Breast epithelium (tissue), 3 donors: ENCODE measurements around the gene EFL1.

Experiments
- POLR2AphosphoS5 ChIP-seq, 3 donors: sonication (generic); formaldehyde crosslinking; IDR thresholded peaks; one replicate each; pipeline ENCODE4 v1.6.1; 2017; ENCODE audit warnings: antibody characterized with exemption in 3 of 3
- TF ChIP-seq, protein P1 (sequence below), 3 donors: fragments of 450-650 bp; IDR thresholded peaks; one replicate each; pipeline ENCODE4 v1.5.1; 2016 to 2017; ENCODE audit warnings: antibody characterized with exemption in 3 of 3, mild to moderate bottlenecking in 3 of 3, moderate library complexity in 3 of 3

DNA sequence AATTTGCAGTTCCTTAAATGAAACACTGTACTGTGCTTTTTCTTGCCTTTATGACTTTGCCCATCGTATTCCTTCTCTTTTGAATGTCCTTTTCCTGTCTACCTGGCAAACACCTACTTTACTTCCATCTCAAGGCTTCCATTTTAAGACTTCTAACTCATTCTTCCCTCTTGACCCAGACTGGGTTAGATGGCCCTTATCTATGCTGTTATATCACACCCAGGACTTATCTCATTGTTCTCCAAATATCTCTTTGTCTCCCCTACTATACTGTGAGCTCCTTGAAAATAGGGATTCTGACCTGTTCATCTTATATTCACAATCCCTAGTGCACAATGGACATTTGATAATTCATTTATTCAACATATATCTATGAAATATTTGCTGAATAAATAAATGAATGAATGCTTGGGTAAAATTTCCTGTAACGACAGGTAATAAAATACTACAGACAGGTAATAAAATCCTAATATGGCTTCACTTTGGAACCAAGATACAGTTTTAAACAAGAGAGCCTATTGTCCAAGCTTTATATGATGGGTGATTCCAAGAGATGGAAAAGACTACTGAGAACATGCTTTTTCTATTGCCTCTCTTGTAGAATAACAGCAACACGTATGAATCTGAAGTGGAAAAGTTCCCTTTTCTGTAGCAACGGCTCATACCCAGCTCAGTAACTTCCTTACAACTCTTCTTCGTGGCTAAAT lies 22.7 kb downstream of the EFL1 start:
- TF ChIP-seq, protein P1, sequence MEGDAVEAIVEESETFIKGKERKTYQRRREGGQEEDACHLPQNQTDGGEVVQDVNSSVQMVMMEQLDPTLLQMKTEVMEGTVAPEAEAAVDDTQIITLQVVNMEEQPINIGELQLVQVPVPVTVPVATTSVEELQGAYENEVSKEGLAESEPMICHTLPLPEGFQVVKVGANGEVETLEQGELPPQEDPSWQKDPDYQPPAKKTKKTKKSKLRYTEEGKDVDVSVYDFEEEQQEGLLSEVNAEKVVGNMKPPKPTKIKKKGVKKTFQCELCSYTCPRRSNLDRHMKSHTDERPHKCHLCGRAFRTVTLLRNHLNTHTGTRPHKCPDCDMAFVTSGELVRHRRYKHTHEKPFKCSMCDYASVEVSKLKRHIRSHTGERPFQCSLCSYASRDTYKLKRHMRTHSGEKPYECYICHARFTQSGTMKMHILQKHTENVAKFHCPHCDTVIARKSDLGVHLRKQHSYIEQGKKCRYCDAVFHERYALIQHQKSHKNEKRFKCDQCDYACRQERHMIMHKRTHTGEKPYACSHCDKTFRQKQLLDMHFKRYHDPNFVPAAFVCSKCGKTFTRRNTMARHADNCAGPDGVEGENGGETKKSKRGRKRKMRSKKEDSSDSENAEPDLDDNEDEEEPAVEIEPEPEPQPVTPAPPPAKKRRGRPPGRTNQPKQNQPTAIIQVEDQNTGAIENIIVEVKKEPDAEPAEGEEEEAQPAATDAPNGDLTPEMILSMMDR (IDR thresholded peaks at IDR 0.05), result no peak
- no peak for TF ChIP-seq POLR2AphosphoS5 (IDR thresholded peaks at IDR 0.05)
